ENCODE data around the gene CSTPP1. TPM values are rescaled to one million over a fixed set of nuclear protein-coding genes. Genes with fewer than 3 reads are reported as not detected.

The CSTPP1 gene
- total RNA-seq, 1 experiment from 2014 or later, result 88.3 TPM

GRCh38 chr11:47099214-47099917 lies 162.8 kb downstream of the CSTPP1 start:
- BruUV-seq (replicated peaks), result no TSS peak
- intact Hi-C loops (cut with micrococcal nuclease; ENCODE audit: unreplicated experiment), result no loop called here

GRCh38 chr11:47099918-47100315 lies 163.4 kb downstream of the CSTPP1 start:
- Histone ChIP-seq H3K27ac (no peak overlapping the region), H3K9me2 (ENCODE audit: insufficient read depth) (no peaks in the 10 kb centered on the region), H3K27me3 (ENCODE audit: insufficient read depth, low read depth) (no peaks in the 10 kb centered on the region), H3K4me3 (no peak overlapping the region), H4K20me1 (ENCODE audit: insufficient read depth) (peaks cover 5% of the 10 kb centered on the region; the same call in 1 of the 2 replicates), H3F3A (ENCODE audit: insufficient read depth, low read depth) (peaks cover 12% of the 10 kb centered on the region; the same call in 1 of the 2 replicates), H3K79me2 (ENCODE audit: low read depth) (no peaks in the 10 kb centered on the region), H3K9me3 (ENCODE audit: insufficient read depth, low read depth) (no peaks in the 10 kb centered on the region), H3K4me2 (0 out of 2 replicates have a peak overlapping the region, but pooled peaks have one; percentile 18), H3K4me1 (replicated peaks; ENCODE audit: insufficient read depth) (peaks cover 17% of the 10 kb centered on the region), H3K36me3 (ENCODE audit: low read depth) (no peaks in the 10 kb centered on the region), H2AFZ (no peak overlapping the region)
- ChIA-PET CTCF (no interaction called here), POLR2A (ENCODE audit: unreplicated experiment) (no interaction called here)
- intact Hi-C loops (cut with micrococcal nuclease; ENCODE audit: unreplicated experiment), result no loop called here
- DNase-seq, result no peak
- TF ChIP-seq EZH2 (IDR thresholded peaks at IDR 0.05; ENCODE audit: low read depth) (no peak), CTCF (conservative IDR thresholded peaks at IDR 0.05) (no peak)
- no TSS peak for BruUV-seq (replicated peaks)

More at GRCh38 chr11:47099214-47099917, 162.8 kb downstream of the CSTPP1 start:
- H3K9me2 ChIP-seq (ENCODE audit: insufficient read depth), result no peaks in the 10 kb centered on the region
- no peak overlapping the region for H2AFZ ChIP-seq
- H3K4me3 ChIP-seq, result no peak overlapping the region
- peaks cover 5% of the 10 kb centered on the region; the same call in 1 of the 2 replicates for H4K20me1 ChIP-seq (ENCODE audit: insufficient read depth)
- no peaks in the 10 kb centered on the region for H3K36me3 ChIP-seq (ENCODE audit: low read depth)
- peaks cover 7% of the 10 kb centered on the region; the same call in 1 of the 2 replicates for H3F3A ChIP-seq (ENCODE audit: insufficient read depth, low read depth)
- no peak for TF ChIP-seq CTCF (conservative IDR thresholded peaks at IDR 0.05)
- no peak for TF ChIP-seq EZH2 (IDR thresholded peaks at IDR 0.05; ENCODE audit: low read depth)
- ChIA-PET CTCF (no interaction called here), POLR2A (ENCODE audit: unreplicated experiment) (no interaction called here)
- H3K9me3 ChIP-seq (ENCODE audit: insufficient read depth, low read depth), result no peaks in the 10 kb centered on the region
- DNase-seq, result peak in 1 of 2 experiments; percentile 76
- H3K4me1 ChIP-seq (replicated peaks; ENCODE audit: insufficient read depth), result peaks cover 17% of the 10 kb centered on the region
- H3K4me2 ChIP-seq, result peak overlapping the region; percentile 18; the same call in 1 of the 2 replicates
- no peaks in the 10 kb centered on the region for H3K79me2 ChIP-seq (ENCODE audit: low read depth)
- no peaks in the 10 kb centered on the region for H3K27me3 ChIP-seq (ENCODE audit: insufficient read depth, low read depth)
- H3K27ac ChIP-seq, result no peak overlapping the region

GRCh38 chr11:47101406-47101805 lies 164.8 kb downstream of the CSTPP1 start:
- ChIA-PET POLR2A (ENCODE audit: unreplicated experiment) (no interaction called here), CTCF (no interaction called here)
- no peaks in the 10 kb centered on the region for H3K27me3 ChIP-seq (ENCODE audit: insufficient read depth, low read depth)
- H3K9me3 ChIP-seq (ENCODE audit: insufficient read depth, low read depth), result no peaks in the 10 kb centered on the region
- no peak for TF ChIP-seq CTCF (conservative IDR thresholded peaks at IDR 0.05)
- no peak for TF ChIP-seq EZH2 (IDR thresholded peaks at IDR 0.05; ENCODE audit: low read depth)
- no peak overlapping the region for H3K4me2 ChIP-seq
- peaks cover 5% of the 10 kb centered on the region; the same call in 1 of the 2 replicates for H4K20me1 ChIP-seq (ENCODE audit: insufficient read depth)
- no peaks in the 10 kb centered on the region for H3K79me2 ChIP-seq (ENCODE audit: low read depth)
- no peak for DNase-seq
- no peak overlapping the region for H3K27ac ChIP-seq
- no peaks in the 10 kb centered on the region for H3K9me2 ChIP-seq (ENCODE audit: insufficient read depth)
- peaks cover 13% of the 10 kb centered on the region; the same call in 1 of the 2 replicates for H3F3A ChIP-seq (ENCODE audit: insufficient read depth, low read depth)
- peaks cover 17% of the 10 kb centered on the region for H3K4me1 ChIP-seq (replicated peaks; ENCODE audit: insufficient read depth)
- no TSS peak for BruUV-seq (replicated peaks)
- no peak overlapping the region for H2AFZ ChIP-seq
- intact Hi-C loops (cut with micrococcal nuclease; ENCODE audit: unreplicated experiment), result no loop called here
- H3K4me3 ChIP-seq, result no peak overlapping the region
- no peaks in the 10 kb centered on the region for H3K36me3 ChIP-seq (ENCODE audit: low read depth)
